Measurements from ENCODE around the gene RAMP3.
A peak's percentile ranks its signal among the peaks of the same experiment; 100 is the strongest.
"Not testable (repeated sequence)": the region's sequence is repeated elsewhere in the genome, so short reads cannot be mapped to it uniquely, and the experiment has no call there.

Gene RAMP3, protein sequence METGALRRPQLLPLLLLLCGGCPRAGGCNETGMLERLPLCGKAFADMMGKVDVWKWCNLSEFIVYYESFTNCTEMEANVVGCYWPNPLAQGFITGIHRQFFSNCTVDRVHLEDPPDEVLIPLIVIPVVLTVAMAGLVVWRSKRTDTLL

DNA sequence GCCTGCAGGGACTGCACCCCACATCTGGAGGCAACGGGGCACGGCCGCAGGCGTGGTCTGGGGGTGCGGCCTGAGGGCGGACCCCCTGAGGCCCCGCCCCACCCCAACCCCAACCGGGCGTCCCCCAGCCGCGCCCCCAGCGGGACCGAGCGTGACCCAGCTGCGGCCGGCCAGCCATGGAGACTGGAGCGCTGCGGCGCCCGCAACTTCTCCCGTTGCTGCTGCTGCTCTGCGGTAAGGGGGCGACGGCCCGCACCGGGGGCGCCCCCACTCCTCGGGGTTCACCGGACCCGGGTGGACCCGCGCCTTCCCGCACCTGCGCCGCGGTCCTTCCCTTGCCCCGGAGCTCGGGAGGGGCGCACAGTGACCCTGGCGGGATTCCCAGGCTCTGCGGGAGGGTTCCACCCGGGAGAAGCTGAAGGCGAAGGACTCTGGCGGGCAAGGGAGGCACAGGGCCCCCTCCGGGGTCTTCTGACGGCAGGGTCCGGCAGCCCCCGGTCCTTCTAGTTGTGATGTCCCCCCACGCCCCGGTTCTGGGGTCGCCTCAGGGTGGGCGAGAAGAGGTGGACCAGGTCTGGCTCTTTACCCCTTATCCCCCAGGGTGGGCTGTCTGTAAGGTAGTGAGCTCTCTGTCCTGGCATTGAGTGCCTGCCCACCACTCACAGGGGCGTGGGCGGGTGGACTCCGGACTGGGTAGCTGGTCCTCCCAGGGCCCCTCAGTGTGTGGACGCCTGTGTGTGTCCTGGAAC, at the start of gene RAMP3:
Gene RAMP3 (plus strand): TSS at position 139 of the 749 bp plus-strand sequence. CDS start 38 bp downstream, at position 177.
- DNase-seq: no peak

DNA sequence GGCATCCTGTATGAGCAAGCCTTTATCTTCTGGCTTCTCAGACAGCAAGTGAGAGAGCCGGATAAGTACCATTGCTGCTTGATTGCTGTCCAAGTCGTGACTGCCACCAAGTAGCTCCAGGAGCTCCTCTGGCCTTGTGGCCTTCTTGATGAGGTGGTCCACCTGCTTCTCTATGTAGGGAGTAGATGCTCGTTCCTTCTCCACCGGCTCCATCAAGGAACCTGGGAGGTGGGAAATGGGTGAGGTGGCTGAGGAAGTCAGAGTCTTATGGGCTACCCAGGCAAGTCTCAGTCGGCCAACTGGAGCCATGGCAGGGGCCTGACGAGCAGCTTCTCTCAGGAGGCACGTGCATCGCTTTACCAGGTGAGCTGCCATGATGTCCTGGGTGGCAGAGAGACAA, 48.7 kb upstream of the RAMP3 start:
- no peak for DNase-seq

DNA sequence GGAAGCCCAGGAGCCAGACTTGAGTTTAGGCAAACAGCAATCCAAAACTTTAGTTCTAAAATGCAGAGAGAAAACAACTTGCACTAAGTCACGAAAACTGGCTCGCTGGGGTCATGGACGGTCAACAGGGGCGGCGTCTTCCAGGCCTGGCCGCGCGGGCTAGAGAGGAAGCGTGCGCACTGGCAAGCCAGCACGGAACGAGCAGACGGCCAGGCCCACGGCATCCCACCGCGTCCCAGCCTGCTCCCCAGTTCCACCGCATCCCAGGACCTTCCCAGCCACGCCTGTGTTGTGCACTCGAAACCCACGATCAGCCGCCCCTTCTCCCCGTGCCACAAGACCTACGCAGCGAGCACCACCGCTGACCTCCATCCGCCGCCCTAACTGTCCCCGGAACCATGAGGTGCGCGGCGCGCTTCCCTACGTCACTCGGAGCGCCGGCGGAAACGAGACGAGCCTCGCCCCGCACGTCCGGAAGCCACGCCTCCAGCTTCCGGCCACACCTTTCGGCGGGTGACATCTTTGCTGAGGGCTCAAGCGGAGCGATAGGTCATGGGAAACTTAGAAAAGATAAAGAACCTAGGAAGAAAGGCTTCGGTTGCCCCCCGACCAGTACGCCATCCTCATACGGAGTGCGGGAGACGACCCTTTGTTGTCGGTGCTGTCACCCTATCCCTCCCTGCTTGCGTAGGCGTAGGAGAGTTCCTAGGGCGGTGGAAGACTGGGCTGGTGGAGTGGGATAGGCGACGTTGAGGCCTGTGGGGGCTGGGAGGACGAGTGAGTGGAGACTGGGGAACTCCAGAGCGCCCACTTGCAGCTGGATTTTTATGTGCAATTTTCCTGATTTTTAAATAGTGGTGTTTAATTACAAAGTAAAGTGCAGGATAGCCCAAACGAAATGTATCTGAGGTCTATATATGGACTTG, 46.0 kb upstream of the RAMP3 start, which contains the start of gene TBRG4:
Gene TBRG4 (minus strand): TSS at position 400 of the 926 bp plus-strand sequence. CDS start 2,460 bp downstream, outside the sequence.
- DNase-seq: peak; percentile 90 to 94

DNA sequence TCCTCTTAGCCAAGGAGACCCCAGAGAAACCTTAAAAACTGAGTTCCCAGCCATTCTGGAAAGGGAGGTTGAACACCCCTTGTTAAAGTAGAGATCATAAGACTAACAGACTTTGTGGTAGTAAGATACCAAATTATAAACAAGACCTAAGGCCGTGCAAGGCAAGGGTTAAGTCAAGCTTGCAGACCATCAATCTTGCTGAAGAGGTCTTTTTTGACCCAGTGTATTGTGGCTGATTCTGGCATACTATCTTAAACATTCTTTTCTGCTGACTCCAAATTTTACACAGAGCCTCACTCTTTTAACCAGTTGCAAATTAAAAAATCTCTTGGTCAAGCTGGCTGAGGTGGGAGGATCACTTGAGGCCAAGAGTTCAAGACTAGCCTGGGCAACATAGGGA, 44.9 kb upstream of the RAMP3 start:
- DNase-seq: no peak

DNA sequence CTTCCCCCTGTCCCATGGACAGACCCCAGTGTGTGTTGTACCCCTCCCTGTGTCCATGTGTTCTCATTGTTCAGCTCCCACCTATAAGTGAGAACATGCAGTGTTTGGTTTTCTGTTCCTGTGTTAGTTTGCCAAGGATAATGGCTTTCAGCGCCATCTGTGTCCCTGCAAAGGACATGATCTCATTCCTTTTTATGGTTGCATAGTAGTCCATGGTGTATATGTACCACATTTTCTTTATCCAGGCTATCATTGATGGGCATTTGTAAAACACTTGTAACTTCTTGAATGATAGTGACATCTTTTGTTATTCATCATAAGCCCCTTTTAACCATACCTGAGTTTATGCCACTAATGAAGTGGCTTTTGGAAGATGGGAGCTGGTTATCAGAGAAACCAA, 43.3 kb upstream of the RAMP3 start:
- not testable (repeated sequence) for DNase-seq

DNA sequence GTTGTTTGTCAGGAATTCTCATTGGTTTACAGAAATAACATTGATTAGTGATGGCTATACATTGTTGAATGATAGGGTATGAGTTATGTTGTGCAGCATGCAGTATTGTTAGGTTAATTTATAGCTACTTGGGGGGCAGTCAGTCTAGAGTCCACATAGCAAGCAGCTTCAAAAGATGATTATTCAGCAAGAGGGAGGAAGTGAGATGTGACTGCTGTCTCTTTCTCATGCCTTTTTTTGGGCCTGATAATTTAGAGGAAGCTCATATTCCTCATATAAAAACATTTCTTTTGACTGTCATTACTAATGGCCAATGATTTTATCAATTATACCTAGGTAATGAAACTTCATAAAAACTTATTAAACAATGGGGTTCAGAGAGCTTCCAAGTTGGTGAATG, 42.7 kb upstream of the RAMP3 start:
- no peak for DNase-seq

DNA sequence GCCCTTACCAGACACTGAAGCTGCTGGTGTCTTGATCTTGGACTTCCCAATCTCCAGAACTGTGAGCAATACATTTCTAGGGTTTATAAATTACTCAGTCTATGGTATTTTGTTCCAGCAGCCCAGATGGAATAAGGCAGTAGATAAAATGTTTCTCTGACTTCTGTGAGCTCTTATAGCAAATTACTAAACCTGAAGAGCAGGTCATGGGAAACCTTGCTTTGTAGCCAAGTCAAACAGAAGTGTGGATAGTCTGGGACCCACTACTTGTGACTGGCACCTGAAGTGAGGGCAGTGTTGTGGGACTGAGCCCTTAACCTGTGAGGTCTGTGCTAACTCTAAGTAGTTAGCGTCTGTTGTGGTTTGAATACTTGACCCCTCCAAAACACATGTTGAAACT, 41.5 kb upstream of the RAMP3 start:
- DNase-seq: no peak

DNA sequence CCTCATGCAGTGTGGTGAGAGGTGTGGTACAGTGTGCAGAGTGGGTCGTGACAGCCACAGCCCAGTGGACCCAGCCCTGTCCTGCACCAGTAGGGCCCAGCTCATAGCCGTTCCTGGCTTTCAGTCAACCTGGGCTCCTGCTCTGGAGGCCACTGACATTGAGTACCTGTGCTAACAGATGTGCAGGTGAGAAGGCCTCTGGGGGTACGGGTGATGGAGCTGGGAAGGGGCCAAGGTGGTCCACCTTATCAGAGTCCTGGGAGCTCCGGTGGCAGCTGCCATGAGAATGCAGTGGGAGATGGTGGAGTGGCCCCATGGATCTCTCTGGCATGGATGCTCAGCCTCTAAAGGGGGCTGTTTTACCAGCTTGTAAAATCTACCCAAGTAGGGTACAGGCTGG, 40.0 kb upstream of the RAMP3 start:
- DNase-seq: no peak

DNA sequence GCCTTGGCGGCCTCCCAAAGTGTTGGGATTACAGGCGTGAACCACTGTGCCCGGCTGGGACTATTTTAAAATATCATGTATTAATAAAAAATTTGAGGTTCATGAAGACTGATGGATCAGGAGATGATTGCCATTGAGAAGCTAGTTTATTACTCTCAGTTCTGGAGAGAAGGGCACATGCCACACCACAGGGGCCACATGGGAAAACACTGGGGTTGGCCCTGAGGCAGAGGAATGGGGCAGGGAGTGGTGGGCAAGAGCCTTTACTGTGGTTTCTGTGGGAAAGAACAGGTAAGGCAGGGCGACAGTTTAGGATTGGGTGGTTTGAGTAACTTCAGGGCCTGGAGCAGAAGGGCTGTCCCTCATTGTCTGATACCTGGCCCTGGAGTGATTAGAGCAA, 39.3 kb upstream of the RAMP3 start:
- DNase-seq: no peak

DNA sequence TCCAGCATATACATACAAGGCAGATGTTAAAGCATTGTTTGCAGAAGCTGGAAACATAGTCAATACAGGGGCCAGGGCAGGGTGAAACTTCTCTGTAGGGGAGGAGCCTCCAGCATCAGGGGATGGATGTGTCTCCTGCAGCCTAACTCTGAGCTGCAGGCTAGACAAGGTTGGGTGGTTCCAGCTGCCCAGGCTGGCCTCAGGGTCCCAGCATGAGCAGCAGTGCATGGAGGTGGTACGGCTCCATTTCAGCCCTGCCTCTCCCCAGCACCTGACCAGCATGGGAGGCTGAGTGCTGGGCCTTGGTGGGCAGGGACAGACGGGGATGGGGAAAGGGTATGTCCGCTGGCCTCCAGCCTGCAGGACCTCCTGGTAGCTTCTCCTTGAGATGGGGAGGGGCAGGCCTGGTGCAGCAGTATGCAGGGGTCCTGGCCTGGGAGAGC, 38.7 kb upstream of the RAMP3 start:
- no peak for DNase-seq

DNA sequence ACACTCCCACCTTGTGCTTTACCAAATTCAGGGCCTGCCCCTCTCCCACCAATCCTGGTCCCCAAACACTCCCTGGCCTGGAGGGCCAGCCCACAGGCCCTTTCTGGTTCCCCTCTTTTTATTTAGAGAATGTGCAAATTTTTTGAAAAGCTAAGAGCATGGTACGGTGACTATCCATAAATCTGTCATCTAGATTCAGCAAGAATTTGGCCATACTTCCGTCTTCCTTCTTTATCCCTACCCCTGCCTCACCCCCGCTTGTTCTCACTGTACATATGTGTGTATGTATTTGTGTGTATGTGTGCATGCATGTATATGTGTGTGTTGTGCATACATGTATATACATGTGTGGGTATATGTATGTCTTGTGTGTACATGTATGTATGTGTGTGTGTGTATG, 38.0 kb upstream of the RAMP3 start:
- DNase-seq: no peak

DNA sequence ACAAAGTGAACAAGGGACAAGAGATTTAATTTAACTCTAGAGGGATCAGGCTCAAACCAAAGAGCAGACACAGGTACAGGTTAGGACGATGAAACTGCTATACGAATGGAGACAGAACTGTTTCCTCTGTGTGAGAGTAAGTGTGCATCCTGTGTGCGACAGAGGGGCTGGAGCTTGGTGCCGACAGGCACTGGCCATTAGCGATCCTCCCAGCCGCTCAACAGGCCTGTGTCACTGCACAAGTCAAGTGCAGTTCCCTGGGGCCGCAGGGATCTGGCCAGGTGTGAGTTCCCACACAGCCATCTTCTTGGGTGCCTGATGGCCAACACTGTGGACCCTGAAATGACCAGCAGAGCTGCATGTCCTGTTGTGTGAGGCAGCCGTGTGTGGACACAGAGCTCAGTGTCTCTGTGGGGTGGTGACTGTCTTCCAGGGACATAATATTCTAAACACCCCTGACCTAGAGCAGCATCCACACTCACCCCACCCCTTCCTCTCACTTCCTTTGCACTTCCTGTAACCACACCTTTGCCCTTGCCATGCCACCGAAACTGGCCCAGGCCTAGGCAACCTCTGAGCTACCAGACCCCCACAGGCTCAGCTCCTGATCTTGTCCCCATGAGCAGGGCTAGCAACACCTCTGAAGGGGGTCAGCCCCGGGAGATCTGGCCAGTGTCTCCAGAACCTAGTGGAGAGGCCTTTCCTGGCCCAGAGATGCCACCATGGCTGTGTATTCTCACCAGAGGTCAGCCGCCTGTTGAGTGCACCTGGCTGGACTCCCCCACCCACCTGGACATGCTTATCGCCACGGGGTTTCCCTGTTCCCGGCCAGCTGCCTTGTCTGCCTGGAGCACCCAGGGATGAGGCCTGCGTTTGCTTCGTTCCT, 34.4 kb upstream of the RAMP3 start:
- no peak for DNase-seq

DNA sequence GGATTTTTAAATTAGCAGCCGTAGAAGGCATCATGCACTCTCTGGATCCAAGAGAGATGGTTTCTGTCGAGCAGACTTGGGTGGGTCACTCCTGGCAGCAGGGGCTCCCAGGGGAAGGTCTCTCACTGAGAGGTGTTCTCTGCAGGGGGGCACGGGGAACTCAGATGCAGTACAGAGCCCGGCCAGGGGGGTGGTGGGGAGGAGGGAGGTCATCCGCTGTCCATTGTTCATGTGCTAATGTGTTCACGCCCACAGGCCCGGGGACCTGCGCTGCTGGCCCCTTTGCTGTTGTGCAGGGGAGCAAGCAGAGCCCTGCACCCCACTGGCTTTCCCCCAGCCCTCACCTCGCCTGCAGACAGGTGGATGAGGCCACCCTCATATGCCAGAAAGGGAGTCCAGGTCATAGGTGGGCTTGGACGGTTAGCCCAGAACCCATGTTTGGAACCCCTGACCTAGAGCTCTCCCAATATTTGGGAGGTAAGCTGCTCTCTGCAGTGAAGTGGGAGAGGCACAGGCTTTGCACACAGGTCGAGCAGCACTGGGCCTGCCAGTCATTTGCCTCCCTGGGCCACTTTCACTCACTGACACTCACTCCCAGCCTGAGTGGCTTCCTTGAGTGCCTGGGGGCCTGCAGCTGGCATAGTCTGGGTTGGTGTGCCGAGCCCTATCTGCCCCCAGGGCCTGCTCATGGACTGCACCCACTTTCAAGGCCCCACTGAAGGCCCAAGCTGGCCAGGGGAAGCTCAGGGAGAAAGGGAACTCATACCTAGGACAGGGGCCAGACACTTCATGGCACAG, 33.5 kb upstream of the RAMP3 start:
- no peak for DNase-seq

DNA sequence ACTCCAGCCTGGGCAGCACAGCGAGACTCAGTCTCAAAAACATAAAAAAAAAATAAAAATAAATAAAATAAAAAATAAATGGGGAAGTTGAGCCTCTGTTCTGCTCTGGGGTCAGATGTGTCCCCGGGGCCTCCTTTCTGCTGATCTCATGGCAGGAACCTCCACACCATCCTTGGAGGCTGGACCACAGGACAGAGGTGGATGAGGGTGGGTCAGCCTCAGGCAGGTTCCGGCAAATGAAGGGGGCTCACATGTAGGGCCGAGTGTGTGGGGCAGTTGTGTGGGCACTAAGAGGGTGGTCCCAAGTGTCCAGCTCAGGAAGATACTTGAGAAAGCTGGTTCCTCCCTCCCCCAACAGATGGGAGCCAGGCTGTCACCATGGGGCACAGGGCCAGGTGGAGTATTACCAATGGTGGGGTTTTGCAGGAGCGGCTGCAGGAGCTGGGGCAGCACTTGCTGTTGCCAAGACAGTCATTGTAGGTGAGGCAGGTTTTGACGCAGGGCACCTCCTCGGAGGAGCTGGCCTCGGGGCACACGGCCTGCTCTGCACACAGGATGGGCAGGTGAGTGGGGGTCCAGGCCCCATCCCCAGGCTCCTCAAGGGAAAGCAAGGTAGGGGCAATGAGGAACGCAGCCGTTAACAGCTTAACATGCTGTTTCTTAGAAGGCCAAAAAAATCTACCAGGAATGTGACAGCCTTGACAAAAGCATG, 32.2 kb upstream of the RAMP3 start:
- no peak for DNase-seq

DNA sequence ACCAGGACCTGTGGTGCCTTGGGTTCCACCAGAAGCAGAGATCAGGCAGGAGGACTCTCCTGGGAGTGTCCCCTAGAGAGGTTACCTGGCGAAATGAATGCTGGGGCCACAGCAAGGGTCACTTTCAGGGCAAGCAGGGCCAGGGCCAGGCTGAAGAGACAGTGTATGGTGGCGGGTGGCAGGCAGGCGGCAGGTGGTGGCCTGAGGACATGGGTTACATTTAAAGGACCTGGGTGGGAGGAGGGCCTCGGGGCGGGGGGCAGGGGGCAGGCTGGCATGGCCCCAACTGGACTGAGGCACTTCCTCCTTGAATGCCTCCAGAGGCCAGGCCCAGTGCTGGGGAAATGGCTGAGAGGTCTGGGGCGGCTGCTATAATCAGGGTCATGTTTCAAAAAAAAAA, 31.4 kb upstream of the RAMP3 start:
- DNase-seq: no peak

DNA sequence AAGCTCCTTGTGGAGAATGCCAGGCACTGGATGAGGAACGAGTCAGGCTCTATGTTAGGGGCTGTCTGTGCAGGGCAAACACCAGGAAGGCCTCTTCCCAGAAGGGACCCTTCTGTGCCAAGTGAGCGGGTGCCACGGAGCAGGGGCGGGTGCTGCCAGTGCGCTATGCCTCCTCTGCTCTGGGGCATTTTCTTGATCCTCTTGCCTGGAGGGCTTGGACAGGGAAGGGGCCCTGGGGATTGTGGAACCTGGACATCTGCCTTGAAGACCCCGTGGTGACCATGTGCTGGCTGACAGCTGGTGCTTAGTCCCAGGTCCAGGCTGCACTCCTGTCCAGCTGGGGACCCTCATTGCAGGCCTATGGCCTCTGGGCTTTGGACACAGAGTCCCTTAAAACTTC, 30.7 kb upstream of the RAMP3 start:
- no peak for DNase-seq

DNA sequence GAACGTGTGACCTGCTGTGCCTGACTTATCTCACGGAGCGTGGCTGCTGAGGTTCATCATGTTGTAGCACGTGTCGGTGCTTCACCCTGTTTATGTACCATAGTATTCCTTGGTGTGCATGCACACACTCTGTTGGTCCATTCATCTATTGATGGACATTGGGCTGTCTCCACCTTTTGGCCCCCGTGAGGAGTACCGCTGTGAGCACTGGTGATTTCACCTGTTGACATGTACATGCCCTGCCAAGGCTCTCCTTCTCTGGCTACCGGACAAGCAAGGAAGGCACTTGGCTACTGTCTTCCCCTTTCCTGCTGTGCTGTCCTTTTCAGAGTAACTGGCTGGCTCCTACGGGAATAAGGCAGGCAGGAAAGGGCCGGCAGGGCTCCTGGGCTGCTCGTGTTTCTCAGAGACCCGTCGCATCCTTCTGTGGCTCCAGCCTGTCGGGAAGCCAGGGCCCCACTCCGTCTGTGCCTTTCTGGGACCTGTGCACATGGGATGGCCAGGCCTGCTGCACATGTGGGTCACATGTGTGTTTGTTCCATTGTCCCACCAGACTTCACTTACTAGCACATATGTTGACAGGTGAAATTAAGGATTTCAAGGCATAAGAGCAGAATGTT, 28.3 kb upstream of the RAMP3 start:
- no peak for DNase-seq

DNA sequence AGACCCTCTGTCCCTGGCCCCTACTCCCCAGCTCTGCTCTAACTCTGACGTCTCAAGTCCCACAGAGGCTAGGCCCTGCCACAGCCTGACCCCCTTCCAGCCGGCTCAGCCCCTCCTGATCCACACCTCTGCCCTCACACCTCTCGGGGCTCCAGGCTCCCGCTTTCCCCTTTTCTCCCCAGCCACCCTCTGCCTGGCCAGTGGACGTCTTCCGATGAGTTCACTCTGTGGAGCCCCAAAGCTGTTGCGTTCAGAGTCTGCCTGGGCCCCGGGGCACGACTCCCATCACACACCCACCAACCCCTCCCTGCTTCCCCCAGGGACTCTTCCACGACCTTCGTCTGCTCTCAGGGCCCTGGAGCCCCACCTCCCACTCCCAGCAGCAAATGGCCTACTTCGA, 27.7 kb upstream of the RAMP3 start:
- DNase-seq: no peak

DNA sequence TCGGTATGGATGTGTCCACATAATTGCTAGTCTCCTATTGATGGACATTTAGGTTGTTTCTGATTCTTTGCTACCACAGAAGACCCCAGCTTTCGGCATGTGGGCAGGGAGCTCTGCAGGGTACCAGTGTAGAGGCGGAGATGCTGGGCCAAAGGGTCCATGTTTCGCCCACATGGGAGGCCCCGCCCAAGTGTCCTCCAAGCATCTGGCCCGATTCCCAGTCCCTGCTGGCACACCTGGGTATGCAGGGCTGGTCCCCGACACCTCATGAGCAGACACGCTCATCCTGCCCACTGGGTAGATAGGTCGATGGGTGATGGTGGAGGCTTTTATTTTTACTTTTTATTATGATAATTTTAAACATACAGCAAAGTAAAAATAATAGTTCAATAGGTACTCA, 26.7 kb upstream of the RAMP3 start:
- no peak for DNase-seq

DNA sequence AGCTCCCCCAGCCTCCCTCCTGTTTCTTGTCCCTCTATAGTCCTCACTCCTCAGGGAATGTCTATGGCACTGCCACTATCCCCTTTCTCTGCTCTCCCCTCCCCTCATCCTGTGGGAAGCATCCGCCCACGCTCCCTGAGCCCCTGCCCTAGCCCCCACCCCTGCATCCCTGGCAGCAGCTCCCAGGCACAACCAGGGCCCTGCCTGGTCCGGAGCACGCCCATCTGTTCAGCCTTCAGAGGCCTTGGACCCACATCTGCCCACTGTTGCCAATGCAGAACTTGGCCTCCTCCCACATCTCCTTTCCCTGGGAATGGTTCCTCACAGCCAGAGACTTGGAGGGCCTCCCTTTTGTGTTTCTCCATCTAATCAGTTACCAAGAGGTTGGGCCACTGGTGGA, 25.7 kb upstream of the RAMP3 start:
- DNase-seq: no peak
